Fibroblast of the aortic adventitia (primary cell): Measurements from ENCODE around the gene GLB1L3. TPM values are rescaled to one million over a fixed set of nuclear protein-coding genes. Genes with fewer than 3 reads are reported as not detected.

Experiments used
- DNase-seq: peaks from one replicate; pipeline ENCODE4 v3.0.0-alpha.2; 2010; ENCODE audit warnings: low read depth
- H3K4me3 ChIP-seq: 2 replicates; pipeline ENCODE4 v1.5.1; 2011; ENCODE audit warnings: low read depth, mild to moderate bottlenecking, control low read depth, low read length, moderate library complexity
- total RNA-seq: library from RNA; depleted of rRNA; stranded (reverse); fragments of >200 nt; gene quantifications from 2 replicates; pipeline ENCODE4 v1.2.3, GENCODE V29; 2012; ENCODE audit warnings: low replicate concordance
- TF ChIP-seq, protein P1 (sequence below): IDR thresholded peaks from 2 replicates; pipeline ENCODE4 v1.5.1; 2011; ENCODE audit warnings: mild to moderate bottlenecking, low read length, control low read depth, inconsistent platforms; ENCODE audit not compliant: insufficient read depth

GLB1L3 gene
- total RNA-seq, 1 donor: not detected

DNA sequence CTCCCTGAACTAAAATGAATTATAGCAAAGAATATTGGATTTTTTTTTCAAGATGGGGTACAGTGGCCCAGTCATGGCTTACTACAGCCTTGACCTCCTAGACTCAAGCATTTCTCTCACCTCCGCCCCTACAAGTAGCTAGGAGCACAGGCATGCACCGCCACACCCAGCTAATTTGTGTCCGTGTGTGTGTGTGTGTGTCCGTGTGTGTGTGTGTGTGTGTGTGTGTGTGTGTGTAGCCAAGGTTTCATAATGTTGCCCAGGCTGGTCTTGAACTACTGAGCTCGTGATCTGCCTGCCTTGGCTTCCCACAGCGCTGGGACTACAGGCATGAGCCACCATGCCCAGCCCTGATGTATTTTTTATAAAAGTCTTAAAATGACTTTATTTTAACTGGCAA, 35.6 kb upstream of the GLB1L3 start:
- no peak overlapping the region for H3K4me3 ChIP-seq
- TF ChIP-seq, protein P1, sequence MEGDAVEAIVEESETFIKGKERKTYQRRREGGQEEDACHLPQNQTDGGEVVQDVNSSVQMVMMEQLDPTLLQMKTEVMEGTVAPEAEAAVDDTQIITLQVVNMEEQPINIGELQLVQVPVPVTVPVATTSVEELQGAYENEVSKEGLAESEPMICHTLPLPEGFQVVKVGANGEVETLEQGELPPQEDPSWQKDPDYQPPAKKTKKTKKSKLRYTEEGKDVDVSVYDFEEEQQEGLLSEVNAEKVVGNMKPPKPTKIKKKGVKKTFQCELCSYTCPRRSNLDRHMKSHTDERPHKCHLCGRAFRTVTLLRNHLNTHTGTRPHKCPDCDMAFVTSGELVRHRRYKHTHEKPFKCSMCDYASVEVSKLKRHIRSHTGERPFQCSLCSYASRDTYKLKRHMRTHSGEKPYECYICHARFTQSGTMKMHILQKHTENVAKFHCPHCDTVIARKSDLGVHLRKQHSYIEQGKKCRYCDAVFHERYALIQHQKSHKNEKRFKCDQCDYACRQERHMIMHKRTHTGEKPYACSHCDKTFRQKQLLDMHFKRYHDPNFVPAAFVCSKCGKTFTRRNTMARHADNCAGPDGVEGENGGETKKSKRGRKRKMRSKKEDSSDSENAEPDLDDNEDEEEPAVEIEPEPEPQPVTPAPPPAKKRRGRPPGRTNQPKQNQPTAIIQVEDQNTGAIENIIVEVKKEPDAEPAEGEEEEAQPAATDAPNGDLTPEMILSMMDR: no peak
- no peak for DNase-seq

DNA sequence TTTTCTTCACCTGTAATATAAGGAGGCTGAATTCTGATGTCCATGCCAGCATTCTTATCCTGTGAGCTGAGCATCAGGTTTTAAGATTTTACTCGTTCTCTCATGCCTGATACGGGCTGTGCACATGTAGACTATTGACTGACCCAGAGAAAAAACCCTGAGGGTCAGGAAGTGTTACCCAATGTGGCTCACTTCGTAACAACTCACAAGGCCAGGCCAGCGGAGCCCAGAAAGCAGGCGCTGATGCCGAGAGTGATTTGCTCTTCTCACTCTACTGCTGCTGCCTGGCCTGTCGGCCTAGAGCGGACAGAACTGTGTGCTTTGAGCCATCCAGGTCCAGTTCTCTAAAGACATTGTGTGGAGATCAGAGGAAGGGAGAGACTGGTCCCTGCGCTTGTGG, 33.8 kb upstream of the GLB1L3 start:
- H3K4me3 ChIP-seq: no peak overlapping the region
- no peak for DNase-seq
- TF ChIP-seq, protein P1: no peak

DNA sequence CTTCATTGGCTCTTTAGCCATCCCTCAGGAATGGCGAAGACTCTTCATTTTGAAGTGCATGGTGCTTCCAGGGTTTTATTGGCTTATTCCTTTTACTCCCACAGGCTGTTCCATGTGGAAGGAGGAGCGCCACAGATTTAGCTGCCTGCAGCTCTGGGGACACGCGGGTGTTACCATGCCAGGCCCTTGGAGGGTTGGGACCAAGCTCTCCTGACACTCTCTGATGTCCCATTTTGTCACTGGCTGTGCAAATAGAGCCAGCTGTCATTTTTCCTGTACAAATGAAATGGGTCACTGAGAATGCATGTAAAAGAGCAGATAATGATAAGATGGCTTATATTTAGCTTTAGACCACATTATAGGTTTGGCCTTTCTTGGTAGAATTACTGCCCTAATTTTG, 32.3 kb upstream of the GLB1L3 start:
- no peak for DNase-seq
- TF ChIP-seq, protein P1: no peak
- no peak overlapping the region for H3K4me3 ChIP-seq

DNA sequence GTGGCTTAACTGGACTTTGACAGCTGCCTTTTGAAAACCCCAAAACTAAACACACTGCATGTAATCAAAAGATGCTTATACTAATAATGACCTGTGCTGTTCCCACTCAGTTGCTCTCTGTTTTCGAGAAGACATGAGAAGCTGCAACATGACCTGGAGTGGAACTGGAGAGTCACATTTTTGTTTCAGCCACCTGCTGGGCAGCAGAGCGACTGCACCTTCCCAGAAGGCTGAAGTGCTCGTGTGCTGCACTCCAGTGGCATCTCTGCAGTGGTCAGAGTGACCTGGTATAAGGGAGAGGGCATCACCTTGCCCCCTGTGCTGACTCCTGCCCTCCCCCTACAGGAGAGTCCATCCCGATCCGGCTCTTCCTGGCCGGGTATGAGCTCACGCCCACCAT, 31.6 kb upstream of the GLB1L3 start:
- H3K4me3 ChIP-seq: no peak overlapping the region
- DNase-seq: no peak
- TF ChIP-seq, protein P1: peak; percentile 40

DNA sequence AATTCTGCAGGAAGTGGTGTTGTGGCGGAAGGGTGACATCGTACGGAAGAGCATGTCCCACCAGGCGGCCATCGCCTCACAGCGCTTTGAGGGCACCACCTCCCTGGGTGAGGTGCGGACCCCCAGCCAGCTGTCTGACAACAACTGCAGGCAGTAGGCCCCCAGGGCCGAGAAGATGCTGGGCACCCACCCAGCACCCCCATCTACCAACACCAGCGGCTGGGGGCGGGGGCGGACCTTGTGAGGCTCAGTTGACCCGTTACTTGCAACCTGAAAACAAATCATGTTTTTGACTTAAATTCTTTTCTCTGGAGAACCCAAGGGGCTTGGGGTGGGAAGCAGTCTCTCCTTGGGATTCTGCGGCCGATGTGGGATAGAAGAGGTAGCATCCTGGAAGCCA, 30.7 kb upstream of the GLB1L3 start:
- TF ChIP-seq, protein P1: no peak
- DNase-seq: no peak
- H3K4me3 ChIP-seq: no peak overlapping the region

DNA sequence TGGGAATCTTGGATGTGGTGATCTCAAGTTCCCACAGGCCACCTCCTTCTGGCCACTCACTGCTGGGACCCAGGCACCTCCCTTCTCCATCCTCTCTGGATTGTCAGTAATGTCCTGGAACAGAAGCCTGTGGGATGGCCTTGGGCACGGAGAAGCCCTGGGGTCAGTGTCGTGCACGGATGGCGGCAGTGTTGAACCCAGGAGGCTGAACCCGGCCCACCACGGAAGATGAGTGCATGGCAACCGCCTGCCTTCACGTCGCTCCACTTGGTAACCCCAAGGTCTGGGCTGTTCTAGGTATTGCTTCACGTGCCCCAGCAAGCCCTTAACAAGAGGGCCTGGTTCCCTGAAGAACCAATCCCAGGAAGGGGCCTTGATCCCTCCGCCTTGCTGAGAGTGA, 30.1 kb upstream of the GLB1L3 start:
- TF ChIP-seq, protein P1: no peak
- no peak overlapping the region for H3K4me3 ChIP-seq
- no peak for DNase-seq

DNA sequence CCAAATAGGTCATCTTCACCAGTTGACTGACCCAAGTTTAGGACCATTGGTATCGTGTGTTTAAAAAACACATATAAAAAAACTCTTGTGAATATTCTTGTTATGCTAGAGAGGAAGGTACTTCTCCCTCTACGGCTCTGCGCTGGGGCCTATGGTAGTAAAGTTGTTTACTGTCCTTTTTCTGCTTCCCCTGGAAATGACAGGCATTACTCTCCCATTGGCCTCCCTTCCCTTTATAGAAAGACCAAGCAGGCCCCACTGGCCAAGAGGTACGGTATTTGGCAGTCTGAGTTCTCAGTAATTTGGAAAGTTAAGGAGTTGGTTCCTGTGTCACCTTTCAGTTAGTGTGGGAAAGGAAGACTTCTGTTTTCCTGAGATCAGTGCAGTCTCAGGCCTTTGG, 29.5 kb upstream of the GLB1L3 start:
- no peak for DNase-seq
- TF ChIP-seq, protein P1: no peak
- no peak overlapping the region for H3K4me3 ChIP-seq
